Transverse colon (tissue), 4 donors: Measurements from ENCODE around the gene PRIMA1. TPM values are rescaled to one million over a fixed set of nuclear protein-coding genes. Genes with fewer than 3 reads are reported as not detected.

Experiments
- DNase-seq: peaks from one replicate; pipeline ENCODE4 v3.0.0-alpha.2; 2019
- H3K27ac ChIP-seq, 4 donors: fragments of 200-600 bp; sonication (generic); 2 replicates each; pipeline ENCODE4 v1.5.1; 2016 to 2018; ENCODE audit warnings: inconsistent platforms in 4 of 4
- H3K27me3 ChIP-seq: fragments of 200-600 bp; sonication (generic); 2 replicates; pipeline ENCODE4 v1.5.1; 2017; ENCODE audit warnings: inconsistent platforms
- H3K36me3 ChIP-seq, 4 donors: fragments of 200-600 bp; sonication (generic); 2 replicates each; pipeline ENCODE4 v1.5.1; 2017 to 2019; ENCODE audit warnings: inconsistent platforms in 4 of 4
- H3K4me1 ChIP-seq, 4 donors: fragments of 200-600 bp; sonication (generic); 2 replicates each; pipeline ENCODE4 v1.5.1; 2017 to 2020; ENCODE audit warnings: inconsistent platforms in 4 of 4
- H3K4me3 ChIP-seq, 4 donors: fragments of 200-600 bp; sonication (generic); 1 replicate in 1 of 4; 2 replicates in 3 of 4; pipeline versions ENCODE4 v1.5.1 to v1.6.1; 2017 to 2019; ENCODE audit warnings: inconsistent platforms in 4 of 4
- H3K9me3 ChIP-seq, 2 donors: fragments of 200-600 bp; sonication (generic); 2 replicates each; pipeline ENCODE4 v1.5.1; 2017 to 2019; ENCODE audit warnings: inconsistent platforms in 2 of 2
- CTCF ChIP-seq, 5 experiments: fragments of 200-600 bp in 3 of 5; fragments of 450-650 bp in 2 of 5; sonication (generic) in 3 of 5; IDR thresholded peaks; 1 replicate in 2 of 5; 2 replicates in 3 of 5; pipeline ENCODE4 v1.5.1; 2016 to 2017; ENCODE audit warnings: antibody characterized with exemption in 5 of 5, inconsistent platforms in 3 of 5, mild to moderate bottlenecking in 2 of 5, moderate library complexity in 1 of 5
- EP300 ChIP-seq: sonication (generic); formaldehyde crosslinking; IDR thresholded peaks from one replicate; pipeline ENCODE4 v1.6.1; 2017; ENCODE audit warnings: antibody characterized with exemption, low read depth
- POLR2A ChIP-seq: fragments of 450-650 bp; IDR thresholded peaks from one replicate; pipeline ENCODE4 v1.6.1; 2016; ENCODE audit warnings: antibody characterized with exemption, mild to moderate bottlenecking, moderate library complexity
- POLR2AphosphoS5 ChIP-seq, 3 donors: sonication (generic); formaldehyde crosslinking; IDR thresholded peaks; one replicate each; pipeline ENCODE4 v1.6.1; 2016; ENCODE audit warnings: antibody characterized with exemption in 3 of 3
- WGBS, 2 donors: methylation state at CpG; one replicate each; pipeline ENCODE4 v1.1.5; 2018; ENCODE audit warnings: low coverage in 1 of 2; 5-methylcytosine and 5-hydroxymethylcytosine counted together
- in situ Hi-C, 4 donors: fragments of 200-750 bp; cut with MboI; loops; one replicate each; pipeline versions ENCODE4 v1.15.0 to v1.15.1; 2017; ENCODE audit warnings: low sequenced_read_pairs in 3 of 4, low pct_ligation_motif_present in 1 of 4, low pct_unique_long_range_greater_than_20kb in 1 of 4
- intact Hi-C: fragments of 100-400 bp; cut with DNase I; formaldehyde crosslinking; loops from one replicate; pipeline ENCODE4 v1.15.1; 2023; ENCODE audit warnings: low total_unique reads
- total RNA-seq, 4 donors: library from RNA; depleted of rRNA; stranded (reverse); fragments of >200 nt; gene quantifications; one replicate each; pipeline ENCODE4 v1.1.0, GENCODE V29; 2016

The PRIMA1 gene
- total RNA-seq, 4 donors from 2014 or later: 3.0 to 8.2 (median 4.8) TPM

DNA sequence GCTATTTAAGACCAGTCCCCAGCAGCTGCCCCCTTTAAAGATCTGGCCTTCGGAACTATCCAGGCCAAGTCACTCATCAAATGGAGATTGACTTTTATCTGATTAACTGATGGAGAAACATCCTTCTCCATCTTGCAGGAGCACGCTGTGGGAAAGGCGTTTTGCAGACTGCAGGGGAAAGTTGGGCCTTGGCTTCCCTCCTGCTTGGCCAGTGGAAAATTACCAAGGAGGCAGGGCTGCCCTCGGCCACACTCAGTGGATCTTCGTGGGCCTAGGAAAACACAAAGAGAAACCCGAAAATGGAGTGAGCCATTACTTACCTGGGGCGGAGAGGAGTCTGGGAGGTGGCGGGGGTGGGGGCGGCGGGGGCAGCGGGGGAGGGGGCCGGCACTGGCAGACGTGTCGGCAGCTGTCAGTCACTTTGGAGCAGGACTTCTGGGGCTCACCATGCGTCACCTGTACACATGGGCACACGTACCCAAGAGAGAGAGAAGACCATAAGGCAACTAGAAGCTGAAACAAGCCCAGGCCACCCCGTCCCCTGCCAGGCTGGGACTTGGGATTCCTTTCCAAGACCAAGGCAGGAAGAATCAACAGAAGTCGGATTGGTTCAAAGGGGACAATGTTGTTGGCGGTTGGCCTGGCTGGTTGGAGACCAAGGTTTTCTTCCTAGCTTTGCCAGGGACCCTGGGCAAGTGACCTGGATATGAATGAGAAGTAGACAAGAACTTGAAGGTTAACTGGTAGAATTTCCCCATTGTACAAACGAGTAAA is 9.2 kb downstream of the PRIMA1 start:
- Histone ChIP-seq H3K4me1 (peaks cover 0 to 5% (median 2%) of the 10 kb centered on the region in 4 donors), H3K27me3 (no peaks in the 10 kb centered on the region), H3K36me3 (no peaks in the 10 kb centered on the region), H3K27ac (peak overlapping the region in 1 of 4 donors; percentile 55), H3K4me3 (no peak overlapping the region), H3K9me3 (no peaks in the 10 kb centered on the region)
- DNase-seq: no peak
- TF ChIP-seq CTCF (IDR thresholded peaks at IDR 0.05): no peak
- TF ChIP-seq POLR2A: no peak
- no peak for TF ChIP-seq POLR2AphosphoS5 (IDR thresholded peaks at IDR 0.05)
- TF ChIP-seq EP300: no peak
- 66 to 94% methylated on average over 6 to 20 of the region's 20 CpGs for WGBS, 2 donors
- intact Hi-C loops (no loop called here), in situ Hi-C loops (no loop called here)

GRCh38 chr14:93778453-93778852 is 9.8 kb downstream of the PRIMA1 start:
- in situ Hi-C loops: no loop called here

GRCh38 chr14:93775744-93776143 is 12.5 kb downstream of the PRIMA1 start:
- Histone ChIP-seq H3K36me3 (no peaks in the 10 kb centered on the region), H3K27ac (peak overlapping the region in 3 of 4 donors; percentile 54 to 69 (median 55)), H3K27me3 (no peaks in the 10 kb centered on the region), H3K4me1 (peaks cover 0 to 5% (median 2%) of the 10 kb centered on the region in 4 donors), H3K9me3 (no peaks in the 10 kb centered on the region), H3K4me3 (no peak overlapping the region)
- TF ChIP-seq EP300 (no peak), POLR2AphosphoS5 (IDR thresholded peaks at IDR 0.05) (no peak), CTCF (IDR thresholded peaks at IDR 0.05) (no peak), POLR2A (no peak)
- WGBS, 2 donors: 58 to 60% methylated on average over 1 to 3 of the region's 3 CpGs
- in situ Hi-C loops: no loop called here
- intact Hi-C loops: no loop called here
- no peak for DNase-seq

More at GRCh38 chr14:93778453-93778852, 9.8 kb downstream of the PRIMA1 start:
- Histone ChIP-seq H3K27ac (peak overlapping the region in 1 of 4 donors; percentile 55), H3K4me1 (peaks cover 0 to 5% (median 2%) of the 10 kb centered on the region in 4 donors), H3K9me3 (no peaks in the 10 kb centered on the region), H3K36me3 (no peaks in the 10 kb centered on the region), H3K27me3 (no peaks in the 10 kb centered on the region), H3K4me3 (no peak overlapping the region)
- intact Hi-C loops: no loop called here
- 60% methylated on average over 8 of the region's 8 CpGs; no CpG with 5 or more reads in 1 of the 2 donors for WGBS, 2 donors
- no peak for DNase-seq
- TF ChIP-seq POLR2A (no peak), POLR2AphosphoS5 (IDR thresholded peaks at IDR 0.05) (no peak), EP300 (no peak)

DNA sequence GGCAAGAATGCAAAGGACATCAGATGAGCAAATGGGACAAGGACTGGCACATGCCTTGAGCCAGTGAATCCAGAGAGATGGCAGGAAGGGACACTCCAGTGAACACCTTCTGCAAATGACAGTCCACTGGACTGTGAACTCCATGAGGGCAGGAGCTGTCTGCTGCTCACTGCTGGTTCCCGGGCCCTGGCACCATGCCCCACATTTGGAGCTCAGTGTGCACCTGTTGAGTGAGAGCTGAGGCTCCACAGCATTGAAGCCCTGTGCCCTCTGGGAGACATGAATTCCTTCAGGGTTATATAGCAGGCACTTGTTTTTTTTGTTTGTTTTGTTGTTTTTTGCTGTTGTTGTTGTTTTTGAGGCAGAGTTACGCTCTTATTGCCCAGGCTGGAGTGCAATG is 13.1 kb downstream of the PRIMA1 start:
- Histone ChIP-seq H3K36me3 (no peaks in the 10 kb centered on the region), H3K9me3 (no peaks in the 10 kb centered on the region), H3K4me1 (peaks cover 0 to 5% (median 2%) of the 10 kb centered on the region in 4 donors), H3K27ac (peak overlapping the region in 1 of 4 donors; percentile 69), H3K27me3 (no peaks in the 10 kb centered on the region), H3K4me3 (no peak overlapping the region)
- intact Hi-C loops: no loop called here
- WGBS, 2 donors: 73% methylated on average over 2 of the region's 2 CpGs; no CpG with 5 or more reads in 1 of the 2 donors
- TF ChIP-seq EP300: no peak
- TF ChIP-seq CTCF (IDR thresholded peaks at IDR 0.05): no peak
- no peak for TF ChIP-seq POLR2A
- TF ChIP-seq POLR2AphosphoS5 (IDR thresholded peaks at IDR 0.05): no peak
- in situ Hi-C loops: no loop called here
- DNase-seq: no peak
